SKM-1 (cell line): ENCODE results near the gene NAALADL2.

ENCODE experiments used
- DNase-seq: peaks from one replicate; lab custom pipeline; 2025; ENCODE audit not compliant: unreplicated experiment; lab: John Stamatoyannopoulos, UW

NAALADL2 gene

DNA sequence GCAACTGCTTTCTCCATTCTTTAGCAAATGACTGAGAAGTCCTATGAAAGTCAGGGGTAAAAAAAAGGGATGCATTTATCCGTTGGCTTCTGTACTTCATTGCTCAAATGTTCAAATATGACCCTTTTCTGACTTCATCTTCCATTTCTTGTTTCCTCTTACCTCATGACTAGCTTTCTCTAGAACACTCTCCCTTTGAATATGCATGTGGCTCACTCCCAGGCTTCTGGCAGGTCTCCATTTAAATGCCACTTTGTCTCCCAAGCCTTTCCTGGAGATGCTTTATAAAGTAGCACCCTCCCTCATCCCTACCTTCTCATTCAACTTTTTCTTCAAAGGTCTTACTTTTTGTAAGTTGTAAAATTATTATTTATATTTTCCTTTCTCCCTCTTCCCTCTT, 781.8 kb downstream of the NAALADL2 start:
- no peak for DNase-seq

DNA sequence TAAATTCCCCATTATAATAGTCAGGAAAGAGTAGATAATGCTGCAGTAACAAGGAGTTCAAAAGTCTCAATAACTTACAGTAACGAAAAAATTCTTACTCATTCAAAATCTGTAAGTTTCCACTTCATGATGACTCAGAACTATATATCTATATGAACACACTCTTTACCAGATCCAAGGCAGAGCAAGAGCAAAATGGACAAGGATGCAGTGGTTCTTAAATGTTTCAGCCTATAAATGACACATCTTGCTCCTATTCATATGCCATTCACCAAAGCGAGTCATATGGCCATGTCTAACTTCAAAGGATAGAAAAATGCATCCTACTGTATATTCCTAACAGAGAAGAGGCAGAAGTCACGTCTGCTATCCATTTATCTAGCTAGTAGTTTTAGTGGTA, 787.7 kb downstream of the NAALADL2 start:
- DNase-seq = no peak

DNA sequence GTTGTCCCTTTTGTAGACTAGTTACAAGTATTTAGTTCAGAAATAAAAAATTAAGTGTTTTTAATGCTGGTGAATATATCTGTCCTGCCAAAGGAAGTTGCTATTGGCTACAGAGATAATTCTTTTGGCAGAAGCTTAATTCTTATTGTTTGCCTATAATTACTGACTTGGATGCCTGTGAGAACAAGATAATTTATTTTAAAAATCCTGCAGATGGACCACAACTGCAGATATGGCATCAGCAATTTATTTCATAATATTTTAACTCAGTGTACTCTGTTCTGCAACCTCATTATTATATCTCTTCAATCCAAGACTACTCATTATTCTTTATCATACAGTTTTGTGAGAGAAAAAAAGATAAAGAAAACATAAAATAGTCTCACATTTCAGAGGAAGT, 789.8 kb downstream of the NAALADL2 start:
- no peak for DNase-seq

DNA sequence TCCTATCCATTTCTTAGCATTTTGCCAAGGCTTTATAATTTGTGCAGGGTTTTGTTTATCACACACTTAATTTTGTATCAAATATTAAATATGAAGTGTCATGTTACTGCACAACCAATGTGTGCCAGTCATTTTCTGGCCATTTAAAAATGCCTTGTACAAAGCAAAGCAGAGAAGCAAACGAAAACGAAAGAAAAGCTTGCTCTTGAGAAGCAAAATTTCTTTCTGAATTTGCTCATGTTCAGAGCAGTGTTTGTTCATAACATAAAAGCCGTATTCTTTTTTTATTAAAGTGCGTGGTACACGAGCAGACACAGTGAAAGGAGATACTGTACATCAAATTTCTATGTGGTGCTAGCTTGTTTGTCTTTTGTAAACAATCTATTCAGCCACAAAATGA, 792.6 kb downstream of the NAALADL2 start:
- no peak for DNase-seq

DNA sequence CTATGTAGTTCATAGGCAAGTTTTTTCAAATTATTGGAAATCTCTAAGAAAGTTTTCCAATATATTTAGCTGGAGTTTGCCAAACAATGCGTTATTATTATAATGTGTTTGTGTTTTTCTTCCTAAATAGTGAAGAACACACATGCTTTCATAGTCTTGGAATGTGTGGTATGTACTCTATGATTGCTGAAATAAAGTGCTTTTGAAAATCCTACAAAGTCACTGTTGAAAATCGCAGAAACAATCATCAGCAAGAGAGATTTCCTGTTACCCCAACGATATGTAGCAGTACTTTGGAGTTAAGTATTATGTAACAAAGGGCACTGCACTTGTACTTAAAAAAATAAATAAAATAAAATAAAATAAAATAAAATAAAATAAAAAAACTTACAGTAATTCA, 796.2 kb downstream of the NAALADL2 start:
- no peak for DNase-seq

DNA sequence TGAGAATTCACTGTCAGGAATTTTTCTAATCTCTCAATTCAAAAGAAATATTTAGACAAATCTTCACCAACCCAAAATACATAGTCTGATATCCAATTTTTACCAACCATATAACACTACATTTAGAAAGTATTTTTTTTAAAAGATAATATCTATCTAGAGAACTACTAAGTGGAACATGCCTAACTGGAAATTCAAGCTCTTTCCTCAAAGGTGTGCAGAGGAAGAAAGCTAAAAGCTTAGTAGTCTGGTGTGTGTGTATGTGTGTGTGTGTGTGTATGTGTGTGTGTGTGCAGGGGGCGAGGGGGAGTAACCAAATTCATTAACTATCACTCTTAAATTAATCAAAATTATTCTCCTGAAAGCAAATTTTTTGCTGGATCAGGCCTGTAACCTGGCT, 797.3 kb downstream of the NAALADL2 start:
- DNase-seq = no peak

DNA sequence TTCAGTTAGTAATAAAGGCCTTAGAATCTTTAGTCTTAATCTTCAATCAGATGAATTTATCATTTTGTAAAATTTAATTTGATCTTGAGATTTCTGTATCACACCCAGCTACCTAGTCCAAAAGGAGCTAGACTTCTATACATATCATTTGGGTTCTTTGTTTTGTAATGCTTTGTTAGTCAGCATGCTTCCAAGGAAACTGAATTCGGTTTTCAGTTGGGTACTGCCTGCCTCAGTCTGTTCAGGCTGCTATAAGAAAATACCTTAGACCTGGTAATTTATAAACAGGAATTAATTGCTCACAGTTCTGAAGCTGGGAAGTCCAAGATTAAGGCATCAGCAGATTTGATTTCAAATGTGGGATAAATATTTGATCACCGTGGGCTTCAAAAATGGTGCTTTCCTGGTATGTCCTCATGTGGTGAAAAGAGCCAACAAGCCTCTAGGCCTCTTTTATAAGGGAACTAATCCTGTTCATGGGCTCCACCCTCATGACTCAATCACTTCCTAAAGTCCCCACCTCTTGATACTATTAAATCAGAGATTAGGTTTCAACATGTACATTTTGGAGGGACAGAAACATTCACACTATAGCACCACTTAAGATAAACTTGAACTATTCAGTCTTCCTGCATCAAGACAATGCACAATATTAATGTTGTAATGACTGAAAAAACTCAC, 800.7 kb downstream of the NAALADL2 start:
- no peak for DNase-seq

DNA sequence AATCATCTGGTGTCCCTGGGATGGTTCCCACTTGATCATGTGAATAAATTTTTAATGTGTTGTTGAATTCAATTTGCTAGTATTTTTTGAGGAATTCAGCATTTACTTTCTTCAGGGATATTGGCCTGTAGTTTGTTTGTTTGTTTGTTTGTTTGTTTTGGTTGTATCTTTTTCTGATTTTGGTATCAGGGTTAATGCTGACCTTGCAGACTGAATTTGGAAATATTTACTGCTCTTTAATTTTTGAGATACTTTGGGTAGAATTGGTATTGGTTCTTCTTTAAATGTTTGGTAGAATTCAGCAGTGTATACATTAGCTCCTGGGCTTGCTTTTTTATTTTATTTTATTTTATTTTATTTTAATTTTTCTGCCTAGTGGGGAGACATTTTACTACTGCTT, 803.7 kb downstream of the NAALADL2 start:
- DNase-seq = no peak

DNA sequence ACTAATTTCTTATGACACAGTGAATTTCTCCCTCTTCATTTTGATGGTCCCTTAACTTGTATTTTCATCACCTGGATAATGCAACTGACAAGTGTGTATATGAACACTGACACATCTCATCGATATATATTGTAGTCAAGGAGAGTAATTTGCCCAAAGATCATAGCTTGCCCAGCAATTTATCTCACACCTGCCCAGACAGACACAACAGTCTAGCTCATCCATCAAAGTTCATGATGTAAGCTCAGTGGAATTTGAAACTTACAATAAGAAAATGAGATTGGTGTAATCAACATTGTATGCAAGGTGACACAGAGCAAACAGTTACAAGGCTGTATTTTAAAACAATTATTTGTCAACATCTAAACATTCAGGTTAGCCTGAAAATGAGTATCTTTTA, 805.8 kb downstream of the NAALADL2 start:
- DNase-seq = no peak

DNA sequence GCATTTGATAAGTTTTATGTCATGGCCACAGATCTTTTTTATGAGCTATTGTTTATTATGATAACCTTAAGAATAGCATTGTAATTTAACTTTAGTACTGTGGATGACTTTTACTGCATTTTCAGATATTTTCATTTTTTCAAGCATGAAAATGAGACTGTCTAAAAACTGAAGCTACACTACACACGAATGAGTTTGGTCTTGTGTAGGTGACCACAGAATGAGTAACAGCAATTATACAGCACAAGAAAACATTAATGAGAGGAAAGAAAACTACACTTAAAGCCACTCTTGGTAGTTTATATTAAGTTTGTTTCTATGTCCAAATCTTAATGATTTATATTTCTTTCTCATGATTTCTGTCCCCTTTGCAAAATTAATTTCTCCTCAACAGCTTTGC, 809.2 kb downstream of the NAALADL2 start:
- no peak for DNase-seq

DNA sequence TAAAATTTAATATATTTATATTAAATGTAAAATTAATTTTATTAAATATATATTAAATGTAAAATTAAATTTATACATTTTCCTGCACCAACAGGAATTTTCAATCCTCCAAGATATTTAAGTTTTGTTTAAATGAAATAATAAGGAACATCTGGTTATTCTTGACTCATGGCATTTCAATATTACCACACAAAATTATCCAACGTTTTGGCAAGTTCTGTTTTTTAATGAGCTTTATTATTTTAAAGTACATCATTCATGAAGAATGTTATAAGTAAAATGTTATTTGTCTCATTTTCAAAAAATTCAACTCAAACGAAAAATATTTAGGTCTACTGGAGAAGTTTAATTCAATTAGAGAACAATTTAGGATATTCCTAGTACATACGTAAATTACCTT, 811.4 kb downstream of the NAALADL2 start:
- no peak for DNase-seq

DNA sequence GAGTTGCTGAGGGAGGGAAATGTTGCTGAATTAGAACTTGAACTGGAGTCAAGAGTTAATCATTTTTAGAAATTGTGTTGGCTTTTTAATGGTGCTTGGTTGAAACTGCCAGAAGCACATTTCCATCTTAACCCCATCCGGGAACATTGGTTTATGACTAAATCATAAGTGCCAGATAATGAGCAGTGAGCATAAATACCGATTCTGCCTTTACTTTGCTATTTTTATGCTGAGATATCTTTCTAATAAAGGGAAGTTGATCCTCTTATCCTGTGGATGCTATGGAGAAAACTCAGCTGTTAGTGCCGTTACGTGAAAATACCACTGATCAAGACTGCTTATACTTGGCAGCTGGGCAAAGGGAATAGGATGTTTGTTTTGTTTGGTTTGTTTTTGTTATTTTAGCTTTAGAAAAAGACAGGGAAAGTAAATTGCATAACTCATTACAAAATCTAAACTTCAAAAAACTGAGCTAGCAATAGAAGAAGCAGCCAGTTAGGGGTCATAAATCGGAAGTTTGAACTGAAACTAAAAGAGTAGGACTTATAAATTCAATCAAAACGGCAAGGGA, 813.1 kb downstream of the NAALADL2 start:
- no peak for DNase-seq

DNA sequence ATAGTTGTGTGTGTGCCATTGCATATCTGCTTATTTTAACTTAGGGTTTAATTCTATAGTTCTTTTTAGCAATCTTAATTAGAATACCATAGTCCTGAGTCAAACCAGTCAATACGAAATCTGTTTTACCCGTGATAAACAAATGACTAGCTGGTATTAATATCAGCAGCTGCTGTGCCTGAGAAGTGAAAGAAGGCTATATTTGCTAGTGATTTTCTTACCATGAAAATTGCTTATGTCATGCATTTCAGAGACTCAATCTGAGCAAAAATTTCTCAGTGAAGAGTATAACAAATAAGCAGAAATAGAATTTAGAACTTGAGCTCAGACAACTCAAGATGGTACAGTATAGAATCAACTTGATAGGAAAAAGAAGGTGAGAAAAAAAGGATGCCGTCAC, 820.4 kb downstream of the NAALADL2 start:
- DNase-seq = no peak

DNA sequence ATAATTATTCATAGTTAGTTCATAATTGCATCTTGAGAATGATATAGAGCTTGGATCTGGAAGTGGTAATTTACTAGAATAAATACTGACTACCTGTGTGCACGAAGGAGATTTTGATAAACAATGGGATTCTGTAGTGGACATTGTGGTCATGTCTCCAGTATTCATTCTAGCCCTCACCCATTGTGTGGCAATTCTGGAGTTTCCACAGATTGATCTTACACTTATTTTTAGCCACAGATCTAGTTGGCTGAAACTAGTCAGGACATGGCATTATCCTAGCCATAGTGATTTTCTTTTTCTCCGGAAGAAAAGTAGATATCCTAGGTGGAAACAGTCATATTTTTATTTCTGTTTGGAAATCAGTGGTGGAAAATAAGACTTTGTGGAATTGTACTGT, 833.1 kb downstream of the NAALADL2 start:
- DNase-seq = no peak

DNA sequence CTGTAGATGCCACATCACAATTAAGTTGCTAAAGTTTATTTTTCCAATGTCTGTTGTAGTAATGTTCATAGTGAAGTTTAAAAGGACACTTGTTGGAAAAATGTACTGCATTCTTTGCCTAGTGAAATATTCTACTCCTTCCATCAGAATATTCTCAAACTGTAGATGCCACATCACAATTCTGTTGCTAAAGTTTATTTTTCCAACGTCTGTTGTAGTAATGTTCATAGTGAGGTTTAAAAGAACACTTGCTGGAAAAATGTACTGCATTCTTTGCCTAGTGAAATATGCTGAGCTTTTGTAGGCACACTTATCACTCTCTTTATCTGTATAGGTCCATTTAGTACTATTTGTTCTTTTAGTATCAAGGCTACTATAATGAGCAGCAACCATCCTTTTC, 836.1 kb downstream of the NAALADL2 start:
- no peak for DNase-seq

DNA sequence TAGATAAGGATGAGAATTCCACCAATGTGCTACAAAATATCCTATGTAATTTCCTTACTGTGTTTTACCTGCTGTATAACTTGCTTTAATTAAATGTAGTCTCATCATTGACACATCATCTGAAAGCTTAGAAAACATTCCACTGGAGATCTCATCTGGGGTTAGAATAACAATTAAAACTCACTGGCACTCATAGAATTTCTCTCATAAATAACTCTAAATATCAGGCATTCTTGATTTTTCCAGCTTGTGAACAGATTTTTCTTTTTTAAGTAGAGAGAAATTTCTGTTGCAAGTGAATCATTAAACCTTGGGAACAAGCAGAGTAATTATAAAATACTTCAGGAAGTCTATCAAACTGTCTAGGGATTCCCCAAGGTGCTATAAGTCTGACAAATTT, 843.8 kb downstream of the NAALADL2 start:
- no peak for DNase-seq

DNA sequence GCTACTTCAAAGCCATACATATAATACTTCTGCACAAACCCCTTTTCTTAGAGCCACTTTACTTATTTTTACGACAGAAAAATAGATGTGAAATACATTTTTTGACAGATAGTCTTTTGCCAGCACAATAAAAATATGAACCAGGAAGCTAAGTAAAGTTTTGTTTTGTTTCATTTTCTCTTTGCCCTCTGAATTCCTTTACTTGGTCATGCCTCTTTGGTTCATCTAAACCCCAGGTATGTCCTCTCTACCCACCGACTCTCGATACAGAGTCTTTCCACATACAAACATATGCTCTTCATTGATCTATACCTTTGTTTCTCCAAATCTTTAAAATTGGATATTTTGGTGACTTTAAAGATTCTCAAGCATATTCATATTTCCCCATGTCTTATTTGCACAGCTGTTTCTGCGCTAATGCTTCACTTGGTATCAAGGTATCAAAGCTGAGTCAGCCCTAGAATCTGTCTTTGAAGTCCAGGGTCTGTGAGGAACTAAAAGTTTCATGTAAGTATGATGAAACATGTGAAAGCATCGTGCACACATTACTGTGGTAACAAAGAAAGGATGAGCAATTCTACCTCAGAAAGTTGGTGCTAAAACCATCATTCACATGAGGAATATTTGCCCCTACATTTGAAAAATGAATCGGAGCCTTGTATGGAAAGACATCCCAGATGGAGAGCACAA, 845.4 kb downstream of the NAALADL2 start:
- no peak for DNase-seq

DNA sequence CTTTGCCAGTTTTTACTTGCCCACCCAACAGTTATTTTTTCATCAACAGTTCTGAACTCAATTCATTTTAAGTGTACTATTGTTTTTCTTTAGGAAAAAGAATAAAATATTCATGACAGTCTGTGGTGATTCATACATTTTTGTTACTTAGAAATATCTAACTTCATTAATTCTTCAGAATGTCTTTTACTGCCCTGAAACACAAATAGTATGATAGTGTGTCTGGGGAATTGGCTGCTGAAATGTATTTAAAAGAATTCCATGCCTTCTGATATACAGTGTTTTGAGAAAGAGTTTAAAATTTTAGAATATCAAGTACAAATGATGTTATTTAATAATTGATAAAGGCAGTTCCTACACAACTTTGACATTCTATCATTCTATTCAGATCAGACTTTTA, 854.1 kb downstream of the NAALADL2 start:
- DNase-seq = no peak

DNA sequence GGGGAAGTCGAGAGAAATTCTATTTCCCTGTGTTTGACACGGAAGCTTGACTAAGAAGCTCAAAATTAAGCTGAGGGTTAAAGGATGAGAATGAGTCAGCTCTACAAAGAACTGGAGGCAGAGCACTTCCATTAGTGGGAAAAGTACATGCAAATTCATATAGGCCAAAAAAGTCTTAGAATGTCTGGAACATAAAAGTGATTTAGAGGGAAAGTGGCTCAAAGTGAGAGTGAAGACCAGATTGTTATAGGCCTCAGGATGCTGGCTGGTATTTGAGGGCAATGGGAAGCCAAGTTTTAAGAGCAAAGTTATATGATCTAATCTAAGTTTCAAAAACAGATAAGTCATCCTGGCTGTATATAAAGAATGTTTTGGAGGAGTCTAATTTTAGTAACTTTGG, 857.3 kb downstream of the NAALADL2 start:
- no peak for DNase-seq

DNA sequence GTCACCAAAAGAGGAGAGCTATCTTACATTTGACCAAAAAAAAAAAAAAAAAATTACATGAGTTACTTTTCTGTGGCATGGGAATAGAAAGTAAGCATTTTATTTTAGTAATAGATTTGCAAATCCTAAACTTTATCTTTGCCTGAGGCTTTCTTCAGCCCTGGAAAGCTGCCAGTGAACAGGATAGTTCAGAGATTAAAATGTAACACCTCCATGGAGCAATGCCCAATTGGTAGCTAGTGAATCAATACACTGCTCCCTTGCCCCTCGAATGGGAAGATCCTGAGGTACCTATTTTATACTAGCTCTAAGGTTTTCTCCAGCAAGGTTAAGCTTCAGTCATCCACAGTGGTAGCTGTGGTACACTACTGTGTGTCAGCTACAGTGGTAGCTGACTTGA, 867.1 kb downstream of the NAALADL2 start:
- no peak for DNase-seq

DNA sequence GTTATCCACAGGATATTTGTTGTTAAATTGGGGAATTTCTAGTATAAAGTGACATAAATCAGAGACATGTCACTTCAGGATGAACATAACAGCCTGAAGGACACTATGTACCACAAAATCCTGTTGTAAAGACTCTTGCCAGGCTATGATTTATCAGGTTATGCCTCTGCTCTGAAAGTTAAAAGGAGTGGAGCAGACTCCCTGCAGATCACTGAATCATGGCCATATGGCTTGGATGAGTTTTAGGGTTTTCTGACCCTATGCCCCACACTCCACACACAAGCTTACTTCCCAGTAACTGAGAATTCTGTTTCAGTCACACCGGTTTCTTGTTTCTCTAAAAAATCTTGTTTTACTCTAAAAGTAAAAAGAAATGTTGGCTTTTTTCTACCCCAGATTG, 869.4 kb downstream of the NAALADL2 start:
- DNase-seq = no peak

DNA sequence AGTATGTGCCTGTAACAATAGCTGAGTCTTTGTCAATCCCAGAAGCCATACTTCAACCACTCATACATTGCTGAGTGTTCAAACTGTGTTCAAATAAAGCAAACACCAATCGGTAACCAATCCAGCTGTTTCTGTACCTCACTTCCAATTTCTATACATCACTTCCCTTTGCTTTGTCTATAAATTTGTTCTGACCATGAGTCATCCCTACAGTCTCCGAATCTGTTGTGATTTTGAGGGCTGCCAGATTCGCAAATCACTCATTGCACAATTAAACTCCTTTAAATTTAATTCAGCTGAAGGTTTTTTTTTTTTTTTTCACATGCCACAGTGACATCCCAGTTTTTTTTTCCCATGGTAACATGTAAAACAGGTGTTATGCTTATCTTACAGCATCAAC, 870.3 kb downstream of the NAALADL2 start:
- DNase-seq = no peak

DNA sequence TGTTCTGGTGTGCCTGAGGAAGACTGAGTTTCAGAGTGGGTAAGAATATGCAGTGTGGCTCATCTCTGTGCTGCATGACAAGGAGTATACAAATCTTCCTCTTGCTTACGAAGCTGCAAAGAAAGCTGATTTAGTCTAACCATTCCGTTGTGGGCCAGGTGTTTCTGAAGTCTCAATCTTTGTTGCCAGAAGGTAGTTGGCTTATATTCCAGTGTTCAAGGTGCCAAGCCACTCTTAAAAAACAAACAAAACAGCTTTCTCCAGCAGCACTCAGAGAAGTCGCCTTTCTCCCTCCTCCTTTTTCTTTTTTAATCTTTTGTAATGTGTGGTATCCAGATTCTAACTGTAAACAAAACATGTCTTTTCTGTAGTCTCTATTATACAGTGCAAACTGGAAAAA, 872.4 kb downstream of the NAALADL2 start:
- DNase-seq = no peak
